Measurements from ENCODE around the gene TMEM212.
"Not testable (repeated sequence)": the region's sequence is repeated elsewhere in the genome, so short reads cannot be mapped to it uniquely, and the experiment has no call there.

GRCh38 chr3:171814662-171815061 is 28.5 kb upstream of the TMEM212 start:
- not testable (repeated sequence) for TF ChIP-seq EZH2 (IDR thresholded peaks at IDR 0.05; ENCODE audit: insufficient read depth, poor library complexity, severe bottlenecking); EZH2phosphoT487 (IDR thresholded peaks at IDR 0.05; ENCODE audit: insufficient read depth, low read depth)

Measured in GM23248 (cell line).